Measurements from ENCODE around the gene KIAA1328. TPM values are rescaled to one million over a fixed set of nuclear protein-coding genes. Genes with fewer than 3 reads are reported as not detected.
"Not testable (repeated sequence)": the region's sequence is repeated elsewhere in the genome, so short reads cannot be mapped to it uniquely, and the experiment has no call there.

The KIAA1328 gene
- total RNA-seq, 1 donor from 2014 or later = 5.8 TPM

DNA sequence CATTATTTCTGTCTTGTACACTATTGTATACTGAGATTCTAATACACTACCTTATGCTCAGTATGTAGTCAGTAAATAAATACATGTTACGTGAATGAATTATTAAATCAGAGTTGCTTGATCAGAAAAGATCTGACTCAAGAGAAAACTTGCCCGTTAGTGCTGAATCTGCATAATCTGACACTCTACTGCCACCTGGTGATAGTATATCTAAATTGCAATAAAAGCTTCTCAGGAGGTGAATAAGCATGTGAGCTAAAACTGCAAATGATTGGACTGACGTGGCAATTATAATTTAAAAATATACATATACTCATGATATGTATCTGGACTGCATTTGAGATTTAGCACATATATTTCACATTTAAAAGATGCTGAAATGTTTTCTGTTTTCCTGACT lies 70.4 kb downstream of the KIAA1328 start:
- H3K27me3 ChIP-seq (ENCODE audit: control insufficient read depth, insufficient read depth, low read length) = no peaks in the 10 kb centered on the region
- peak; percentile 7 for DNase-seq (ENCODE audit: low read depth)
- H3K4me3 ChIP-seq (ENCODE audit: low read depth, low read length) = no peak overlapping the region
- no peak for FAIRE-seq
- no peaks in the 10 kb centered on the region for H3K36me3 ChIP-seq (ENCODE audit: control insufficient read depth, insufficient read depth, low read length)
- TF ChIP-seq, protein P1, sequence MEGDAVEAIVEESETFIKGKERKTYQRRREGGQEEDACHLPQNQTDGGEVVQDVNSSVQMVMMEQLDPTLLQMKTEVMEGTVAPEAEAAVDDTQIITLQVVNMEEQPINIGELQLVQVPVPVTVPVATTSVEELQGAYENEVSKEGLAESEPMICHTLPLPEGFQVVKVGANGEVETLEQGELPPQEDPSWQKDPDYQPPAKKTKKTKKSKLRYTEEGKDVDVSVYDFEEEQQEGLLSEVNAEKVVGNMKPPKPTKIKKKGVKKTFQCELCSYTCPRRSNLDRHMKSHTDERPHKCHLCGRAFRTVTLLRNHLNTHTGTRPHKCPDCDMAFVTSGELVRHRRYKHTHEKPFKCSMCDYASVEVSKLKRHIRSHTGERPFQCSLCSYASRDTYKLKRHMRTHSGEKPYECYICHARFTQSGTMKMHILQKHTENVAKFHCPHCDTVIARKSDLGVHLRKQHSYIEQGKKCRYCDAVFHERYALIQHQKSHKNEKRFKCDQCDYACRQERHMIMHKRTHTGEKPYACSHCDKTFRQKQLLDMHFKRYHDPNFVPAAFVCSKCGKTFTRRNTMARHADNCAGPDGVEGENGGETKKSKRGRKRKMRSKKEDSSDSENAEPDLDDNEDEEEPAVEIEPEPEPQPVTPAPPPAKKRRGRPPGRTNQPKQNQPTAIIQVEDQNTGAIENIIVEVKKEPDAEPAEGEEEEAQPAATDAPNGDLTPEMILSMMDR (IDR thresholded peaks at IDR 0.05; ENCODE audit: insufficient read depth, low read length, severe bottlenecking) = no peak

DNA sequence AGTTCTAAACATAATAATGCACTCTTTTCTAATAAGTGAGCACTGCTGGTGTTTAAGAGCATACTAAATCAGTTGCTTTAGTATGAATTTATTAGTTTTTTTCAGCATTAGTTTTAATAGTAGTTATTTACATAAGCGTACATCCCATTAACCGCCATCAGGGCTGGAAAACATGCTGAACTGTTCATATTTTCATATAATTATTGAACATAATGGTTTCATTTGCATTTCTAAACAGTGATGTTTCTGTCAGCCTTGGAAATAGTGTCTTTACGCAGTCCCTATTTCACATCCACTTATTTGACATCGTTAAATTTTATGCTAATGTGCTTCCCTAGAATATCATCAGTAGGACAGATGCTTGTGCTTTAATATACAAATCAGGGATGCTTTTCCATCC lies 71.5 kb downstream of the KIAA1328 start:
- FAIRE-seq (no peak), DNase-seq (ENCODE audit: low read depth) (no peak)
- H3K27me3 ChIP-seq (ENCODE audit: control insufficient read depth, insufficient read depth, low read length) = no peaks in the 10 kb centered on the region
- H3K36me3 ChIP-seq (ENCODE audit: control insufficient read depth, insufficient read depth, low read length) = no peaks in the 10 kb centered on the region
- H3K4me3 ChIP-seq (ENCODE audit: low read depth, low read length) = no peak overlapping the region
- TF ChIP-seq, protein P1 (IDR thresholded peaks at IDR 0.05; ENCODE audit: insufficient read depth, low read length, severe bottlenecking) = no peak

DNA sequence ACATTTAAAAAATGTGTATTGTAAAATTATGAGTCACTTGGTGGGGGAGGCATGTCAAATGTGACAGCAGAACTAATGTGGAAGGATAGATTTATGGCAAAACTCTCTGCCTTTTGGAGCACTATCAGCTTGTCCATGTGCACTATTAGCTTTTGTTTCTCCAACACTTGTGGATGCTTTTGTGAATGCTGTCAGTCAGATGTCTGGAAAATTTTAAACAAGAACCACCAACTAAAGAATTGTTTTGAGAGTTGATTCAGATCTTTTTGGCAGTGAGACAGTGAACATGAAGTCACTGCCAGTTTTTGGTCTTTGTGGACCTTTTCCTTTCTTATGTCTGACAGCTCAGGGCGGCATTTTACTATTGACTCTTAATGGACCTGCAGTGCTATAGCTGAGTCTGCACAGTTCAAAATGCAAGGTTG lies 72.4 kb downstream of the KIAA1328 start:
- FAIRE-seq = no peak
- Histone ChIP-seq H3K4me3 (ENCODE audit: low read depth, low read length) (no peak overlapping the region), H3K27me3 (ENCODE audit: control insufficient read depth, insufficient read depth, low read length) (no peaks in the 10 kb centered on the region), H3K36me3 (ENCODE audit: control insufficient read depth, insufficient read depth, low read length) (no peaks in the 10 kb centered on the region)
- no peak for DNase-seq (ENCODE audit: low read depth)
- TF ChIP-seq, protein P1 (IDR thresholded peaks at IDR 0.05; ENCODE audit: insufficient read depth, low read length, severe bottlenecking) = no peak

DNA sequence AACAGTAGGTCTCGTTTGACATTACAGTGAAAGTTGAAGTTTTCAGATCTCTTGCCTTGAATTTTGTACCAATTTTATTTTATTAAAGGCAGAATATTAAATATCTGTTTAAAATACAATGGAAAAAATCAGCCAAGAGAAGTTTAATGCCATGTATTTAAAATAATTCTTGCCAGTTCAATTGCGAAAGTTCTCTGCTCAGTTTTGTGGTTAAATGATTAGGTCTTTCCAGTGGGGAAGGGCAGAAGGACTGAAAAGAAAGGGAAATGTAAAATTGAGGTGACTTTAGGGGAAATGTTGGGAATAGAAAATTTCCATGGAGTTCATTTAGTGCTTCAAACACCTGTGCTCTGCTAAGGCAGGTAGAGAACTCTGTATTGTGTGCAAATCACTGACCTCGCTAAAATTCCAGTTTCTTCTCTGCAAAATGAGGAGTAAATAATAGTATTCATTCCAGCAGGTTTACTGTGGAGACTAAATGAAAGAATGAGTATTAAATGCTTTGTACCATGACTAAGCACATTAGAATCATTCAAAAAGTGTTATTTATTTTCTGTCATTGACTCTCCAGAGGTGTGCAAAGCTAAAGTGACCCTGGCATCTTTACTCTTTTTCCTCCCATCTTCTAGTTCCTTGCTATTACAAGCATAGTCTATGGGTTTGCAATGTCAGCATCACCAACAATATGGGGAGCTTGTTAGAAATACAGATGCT lies 74.4 kb downstream of the KIAA1328 start:
- no peak for DNase-seq (ENCODE audit: low read depth)
- TF ChIP-seq, protein P1 (IDR thresholded peaks at IDR 0.05; ENCODE audit: insufficient read depth, low read length, severe bottlenecking) = no peak
- Histone ChIP-seq H3K36me3 (ENCODE audit: control insufficient read depth, insufficient read depth, low read length) (no peaks in the 10 kb centered on the region), H3K4me3 (ENCODE audit: low read depth, low read length) (no peak overlapping the region), H3K27me3 (ENCODE audit: control insufficient read depth, insufficient read depth, low read length) (no peaks in the 10 kb centered on the region)
- no peak for FAIRE-seq

DNA sequence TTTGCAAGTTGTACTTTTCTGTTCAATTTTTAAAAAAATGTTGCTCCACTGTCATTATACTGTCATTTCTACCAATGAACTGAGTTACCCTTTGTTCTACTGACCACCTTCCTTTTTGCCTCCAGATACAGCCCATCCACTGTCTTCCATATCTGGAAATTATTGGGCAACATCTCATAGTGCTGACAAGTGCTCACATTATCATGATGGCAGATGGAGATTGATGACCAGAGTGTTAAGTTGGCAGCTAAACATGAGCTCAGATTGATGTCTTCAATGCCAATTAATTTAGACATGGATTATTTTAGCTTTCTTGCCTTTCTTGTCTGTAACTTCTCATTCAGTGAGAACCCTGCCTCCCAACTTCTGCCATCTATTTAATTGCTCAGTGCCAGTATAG lies 76.6 kb downstream of the KIAA1328 start:
- DNase-seq (ENCODE audit: low read depth) (no peak), FAIRE-seq (no peak)
- TF ChIP-seq, protein P1 (IDR thresholded peaks at IDR 0.05; ENCODE audit: insufficient read depth, low read length, severe bottlenecking) = no peak
- H3K4me3 ChIP-seq (ENCODE audit: low read depth, low read length) = no peak overlapping the region
- H3K36me3 ChIP-seq (ENCODE audit: control insufficient read depth, insufficient read depth, low read length) = no peaks in the 10 kb centered on the region
- H3K27me3 ChIP-seq (ENCODE audit: control insufficient read depth, insufficient read depth, low read length) = no peaks in the 10 kb centered on the region

DNA sequence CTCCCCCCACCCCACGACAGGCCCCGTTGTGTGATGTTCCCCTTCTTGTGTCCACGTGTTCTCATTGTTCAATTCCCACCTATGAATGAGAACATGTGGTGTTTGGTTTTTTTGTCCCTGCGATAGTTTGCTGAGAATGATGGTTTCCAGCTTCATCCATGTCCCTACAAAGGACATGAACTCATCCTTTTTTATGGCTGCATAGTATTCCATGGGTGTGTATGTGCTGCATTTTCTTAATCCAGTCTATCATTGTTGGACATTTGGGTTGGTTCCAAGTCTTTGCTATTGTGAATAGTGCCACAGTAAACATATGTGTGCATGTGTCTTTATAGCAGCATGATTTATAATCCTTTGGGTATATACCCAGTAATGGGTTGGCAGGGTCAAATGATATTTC lies 80.4 kb downstream of the KIAA1328 start:
- FAIRE-seq; DNase-seq (ENCODE audit: low read depth); H3K27me3 ChIP-seq (ENCODE audit: control insufficient read depth, insufficient read depth, low read length); H3K4me3 ChIP-seq (ENCODE audit: low read depth, low read length); H3K36me3 ChIP-seq (ENCODE audit: control insufficient read depth, insufficient read depth, low read length): not testable (repeated sequence)
